ENCODE data around the gene IL6R. TPM values are rescaled to one million over a fixed set of nuclear protein-coding genes. Genes with fewer than 3 reads are reported as not detected.

IL6R gene
- total and polyA plus RNA-seq, 2 of the 4 experiments (the other 2 are of a cell fraction) = 5.3 to 9.5 TPM

GRCh38 chr1:154406572-154406879, 1.4 kb downstream of the IL6R start (continued):
- TF ChIP-seq ELK1 (IDR thresholded peaks at IDR 0.05; ENCODE audit: borderline replicate concordance, low read depth, low read length) (no peak), RAD21 (IDR thresholded peaks at IDR 0.05; ENCODE audit: low read length) (no peak), FOS (IDR thresholded peaks at IDR 0.05; ENCODE audit: low read depth, low read length) (no peak), BHLHE40 (IDR thresholded peaks at IDR 0.05; ENCODE audit: low read depth, low read length) (no peak), MAFK (IDR thresholded peaks at IDR 0.05; ENCODE audit: low read depth, low read length) (no peak), CHD1 (IDR thresholded peaks at IDR 0.05; ENCODE audit: low read depth, low read length) (no peak), MAZ (IDR thresholded peaks at IDR 0.05; ENCODE audit: borderline replicate concordance, low read depth, low read length) (no peak)

All from IMR-90 (cell line).